RWPE2 (cell line): ENCODE data around the gene MARK2.

Source experiments
- ATAC-seq: fragments of 200-7000 bp; cut with Tn5 transposase; 3 replicates; pipeline ENCODE4 v1.9.1; 2021; ENCODE audit warnings: low read depth
- DNase-seq: peaks from one replicate; pipeline ENCODE4 v3.0.0-alpha.2; 2020; ENCODE audit warnings: low spot score
- H3K27ac ChIP-seq: fragments of 450-650 bp; 2 replicates; pipeline ENCODE4 v1.5.1; 2017; ENCODE audit warnings: mild to moderate bottlenecking; ENCODE audit not compliant: poor library complexity, severe bottlenecking
- H3K27me3 ChIP-seq: fragments of 250-450 bp; sonication (Bioruptor Pico); 2 replicates; pipeline ENCODE4 v1.5.1; 2021; ENCODE audit warnings: mild to moderate bottlenecking, moderate library complexity; ENCODE audit not compliant: insufficient read depth, poor library complexity, severe bottlenecking
- H3K36me3 ChIP-seq: fragments of 250-450 bp; sonication (Bioruptor Pico); 2 replicates; pipeline ENCODE4 v1.5.1; 2020; ENCODE audit warnings: low read depth, mild to moderate bottlenecking, moderate library complexity
- H3K4me1 ChIP-seq: fragments of 250-450 bp; sonication (Bioruptor Pico); 2 replicates; pipeline ENCODE4 v1.5.1; 2021; ENCODE audit warnings: mild to moderate bottlenecking, moderate library complexity; ENCODE audit not compliant: insufficient read depth, poor library complexity, severe bottlenecking
- H3K4me3 ChIP-seq: fragments of 250-450 bp; sonication (Bioruptor Pico); 2 replicates; pipeline ENCODE4 v1.5.1; 2021; ENCODE audit warnings: mild to moderate bottlenecking, moderate library complexity; ENCODE audit not compliant: severe bottlenecking
- H3K9me3 ChIP-seq: fragments of 250-450 bp; sonication (Bioruptor Pico); 2 replicates; pipeline ENCODE4 v1.5.1; 2021; ENCODE audit warnings: mild to moderate bottlenecking, moderate library complexity; ENCODE audit not compliant: severe bottlenecking
- TF ChIP-seq, protein P1 (sequence below): fragments of 450-650 bp; IDR thresholded peaks from one replicate; pipeline ENCODE4 v1.5.1; 2017; ENCODE audit warnings: mild to moderate bottlenecking, moderate library complexity; ENCODE audit not compliant: poor library complexity, severe bottlenecking

MARK2 gene

DNA sequence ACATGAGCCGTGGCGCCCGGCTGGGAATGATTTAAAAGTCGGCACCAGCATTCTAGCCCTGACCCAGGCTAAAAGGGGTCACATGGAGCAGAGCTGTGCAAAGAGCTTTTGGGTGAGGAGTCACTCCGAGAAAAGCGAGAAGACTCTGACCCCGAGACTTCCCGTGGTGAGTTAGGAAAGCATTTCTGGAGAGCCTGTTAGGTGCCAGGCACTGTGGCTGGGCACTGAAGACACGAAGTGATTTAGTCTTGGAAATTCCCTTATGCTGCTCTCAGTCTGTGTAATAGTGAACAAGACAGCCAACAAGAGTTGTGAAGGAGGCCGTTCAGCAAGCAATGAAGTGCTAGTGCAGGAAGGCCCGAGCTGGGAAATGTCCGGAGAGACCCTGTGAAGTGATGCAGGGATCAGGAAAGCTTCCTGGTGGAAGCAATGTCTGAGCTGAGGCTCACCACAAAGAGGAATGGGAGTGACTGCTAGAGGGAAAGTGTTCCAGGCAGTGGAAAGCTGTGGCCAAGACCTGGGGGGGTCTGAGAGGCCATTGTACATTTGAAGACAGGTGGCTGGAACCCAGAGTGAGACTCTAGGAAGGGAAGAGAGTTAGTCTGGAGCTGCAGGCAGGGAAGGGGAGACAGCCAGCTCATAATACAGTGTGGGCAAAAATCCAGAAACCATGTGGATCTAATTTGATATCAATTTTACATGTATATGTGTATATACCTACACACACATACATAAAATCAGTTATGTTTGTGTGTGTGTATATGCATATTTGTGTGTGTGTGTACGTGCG lies 31.6 kb downstream of the MARK2 start:
- Histone ChIP-seq H3K4me1 (peaks cover 10% of the 10 kb centered on the region), H3K27me3 (no peaks in the 10 kb centered on the region), H3K36me3 (peaks cover 3% of the 10 kb centered on the region; the same call in 1 of the 2 replicates), H3K9me3 (no peaks in the 10 kb centered on the region), H3K4me3 (no peak overlapping the region), H3K27ac (no peak overlapping the region)
- no peak for DNase-seq
- TF ChIP-seq, protein P1, sequence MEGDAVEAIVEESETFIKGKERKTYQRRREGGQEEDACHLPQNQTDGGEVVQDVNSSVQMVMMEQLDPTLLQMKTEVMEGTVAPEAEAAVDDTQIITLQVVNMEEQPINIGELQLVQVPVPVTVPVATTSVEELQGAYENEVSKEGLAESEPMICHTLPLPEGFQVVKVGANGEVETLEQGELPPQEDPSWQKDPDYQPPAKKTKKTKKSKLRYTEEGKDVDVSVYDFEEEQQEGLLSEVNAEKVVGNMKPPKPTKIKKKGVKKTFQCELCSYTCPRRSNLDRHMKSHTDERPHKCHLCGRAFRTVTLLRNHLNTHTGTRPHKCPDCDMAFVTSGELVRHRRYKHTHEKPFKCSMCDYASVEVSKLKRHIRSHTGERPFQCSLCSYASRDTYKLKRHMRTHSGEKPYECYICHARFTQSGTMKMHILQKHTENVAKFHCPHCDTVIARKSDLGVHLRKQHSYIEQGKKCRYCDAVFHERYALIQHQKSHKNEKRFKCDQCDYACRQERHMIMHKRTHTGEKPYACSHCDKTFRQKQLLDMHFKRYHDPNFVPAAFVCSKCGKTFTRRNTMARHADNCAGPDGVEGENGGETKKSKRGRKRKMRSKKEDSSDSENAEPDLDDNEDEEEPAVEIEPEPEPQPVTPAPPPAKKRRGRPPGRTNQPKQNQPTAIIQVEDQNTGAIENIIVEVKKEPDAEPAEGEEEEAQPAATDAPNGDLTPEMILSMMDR, result no peak
- no peak for ATAC-seq

DNA sequence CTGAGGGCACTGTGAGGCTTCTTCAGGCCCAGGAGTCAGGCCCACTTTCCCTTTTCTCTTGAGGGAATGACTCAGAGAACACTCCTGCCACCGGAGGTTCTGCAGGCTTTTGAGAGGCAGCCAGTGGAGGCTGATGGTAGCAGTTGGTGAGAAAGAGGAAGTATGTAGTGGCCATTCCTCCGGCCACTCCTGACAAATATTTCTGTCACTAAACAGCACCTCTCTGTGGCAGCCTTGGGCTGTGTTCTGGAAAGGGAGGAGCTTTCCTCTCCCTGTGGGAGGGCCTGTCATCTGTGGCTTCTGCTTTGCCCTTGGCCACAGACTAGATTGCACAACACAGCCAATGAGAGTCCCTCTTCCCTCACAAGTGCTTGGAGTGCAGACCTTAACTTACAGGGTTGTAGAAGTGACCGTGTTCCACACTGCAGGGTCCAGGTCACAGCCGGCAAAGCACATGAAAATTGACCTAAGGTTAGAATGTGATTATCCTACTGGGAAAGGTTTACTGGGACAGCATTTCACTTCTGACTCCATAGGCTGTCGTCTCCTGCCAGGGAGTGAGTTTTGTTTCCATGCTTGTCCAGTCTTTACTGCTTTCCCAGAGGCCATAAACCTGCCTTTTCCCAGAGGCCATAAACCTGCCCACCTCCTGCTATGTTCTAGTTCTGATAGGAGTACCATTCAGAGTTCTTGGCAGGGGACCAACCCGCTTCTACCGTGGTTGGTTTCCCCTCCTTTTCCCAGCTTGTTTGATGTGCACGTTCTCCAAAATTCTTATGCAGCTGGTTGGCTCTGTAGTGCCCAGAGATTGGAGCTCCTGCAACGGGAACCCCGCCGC lies 33.3 kb downstream of the MARK2 start:
- Histone ChIP-seq H3K9me3 (no peaks in the 10 kb centered on the region), H3K4me3 (no peak overlapping the region), H3K4me1 (peaks cover 10% of the 10 kb centered on the region), H3K27ac (no peak overlapping the region), H3K36me3 (peaks cover 4% of the 10 kb centered on the region; the same call in 1 of the 2 replicates), H3K27me3 (no peaks in the 10 kb centered on the region)
- ATAC-seq (peak; percentile 88), DNase-seq (peak; percentile 66)
- TF ChIP-seq, protein P1, result peak; percentile 30

DNA sequence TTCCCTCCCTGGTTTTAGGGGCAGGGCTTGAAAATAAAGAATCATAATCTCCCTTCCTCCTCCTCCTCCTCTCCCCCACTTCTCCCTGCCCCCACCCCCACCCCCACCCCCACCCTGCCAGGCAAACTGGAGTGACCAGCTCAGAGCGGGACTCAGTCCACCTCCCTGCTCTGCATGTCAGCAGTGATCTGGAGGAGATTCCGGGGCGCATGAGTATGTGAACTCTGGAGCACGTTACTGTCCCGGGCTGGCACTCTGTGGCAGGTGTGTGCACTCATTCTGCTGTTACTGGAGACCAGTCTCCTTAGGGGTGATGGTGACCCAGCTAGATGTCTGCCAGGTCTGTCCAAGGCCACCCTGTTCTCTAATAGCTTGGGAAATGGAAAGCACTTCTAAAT lies 33.9 kb downstream of the MARK2 start:
- TF ChIP-seq, protein P1, result no peak
- Histone ChIP-seq H3K27ac (no peak overlapping the region), H3K4me1 (peaks cover 10% of the 10 kb centered on the region), H3K27me3 (no peaks in the 10 kb centered on the region), H3K9me3 (no peaks in the 10 kb centered on the region), H3K36me3 (peaks cover 4% of the 10 kb centered on the region; the same call in 1 of the 2 replicates), H3K4me3 (no peak overlapping the region)
- no peak for DNase-seq
- ATAC-seq, result no peak

DNA sequence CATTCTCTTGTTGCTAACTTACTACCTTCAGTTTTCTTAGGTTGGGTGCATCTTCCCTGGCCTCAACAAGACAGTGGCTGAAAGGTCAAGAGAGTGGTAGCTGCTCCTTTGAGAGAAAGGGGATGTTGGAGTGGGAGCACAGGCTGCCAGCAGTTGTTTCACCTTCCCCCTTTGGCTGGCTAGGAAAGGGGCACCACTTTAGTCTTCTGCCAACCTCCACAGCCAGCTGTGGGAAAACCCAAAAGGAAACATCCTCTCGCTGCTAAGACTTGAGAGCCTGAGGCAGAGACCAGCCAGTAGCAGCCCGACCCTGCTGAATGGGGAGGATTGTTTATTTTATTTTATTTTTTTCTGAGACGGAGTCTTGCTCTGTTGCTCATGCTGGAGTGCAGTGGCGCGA lies 34.4 kb downstream of the MARK2 start:
- no peak for ATAC-seq
- no peak overlapping the region for H3K4me3 ChIP-seq
- TF ChIP-seq, protein P1, result no peak
- H3K4me1 ChIP-seq, result peaks cover 10% of the 10 kb centered on the region
- H3K36me3 ChIP-seq, result peaks cover 4% of the 10 kb centered on the region; the same call in 1 of the 2 replicates
- no peak overlapping the region for H3K27ac ChIP-seq
- H3K27me3 ChIP-seq, result no peaks in the 10 kb centered on the region
- H3K9me3 ChIP-seq, result no peaks in the 10 kb centered on the region
- DNase-seq, result no peak
